Mesendoderm (in vitro differentiated cells): Measurements from ENCODE around the gene MTCH1.

Source experiments
- DNase-seq: peaks from one replicate; pipeline ENCODE4 v3.0.0; 2013
- H2AK5ac ChIP-seq: 2 replicates; pipeline ENCODE4 v1.6.1; 2013; ENCODE audit warnings: low read length, inconsistent platforms
- H2BK120ac ChIP-seq: 2 replicates; pipeline ENCODE4 v1.6.1; 2013; ENCODE audit warnings: low read depth, mild to moderate bottlenecking, low read length, moderate library complexity, mixed read lengths
- H2BK15ac ChIP-seq: replicated peaks from 2 replicates; pipeline ENCODE4 v1.6.1; 2013; ENCODE audit warnings: low read depth, mild to moderate bottlenecking, moderate library complexity
- H2BK5ac ChIP-seq: 2 replicates; pipeline ENCODE4 v1.6.1; 2013; ENCODE audit warnings: low read length, inconsistent platforms
- H3K18ac ChIP-seq: 2 replicates; pipeline ENCODE4 v1.6.1; 2013; ENCODE audit warnings: mild to moderate bottlenecking, low read length, mixed read lengths
- H3K23ac ChIP-seq: one replicate; pipeline ENCODE4 v1.6.1; 2013; ENCODE audit warnings: low read length
- H3K27ac ChIP-seq: 2 replicates; pipeline ENCODE4 v1.5.1; 2013; ENCODE audit warnings: low read depth, mild to moderate bottlenecking, inconsistent platforms, low read length, moderate library complexity
- H3K27me3 ChIP-seq: 2 replicates; pipeline ENCODE4 v1.6.1; 2013; ENCODE audit warnings: low read length, control low read depth, mild to moderate bottlenecking, inconsistent platforms; ENCODE audit not compliant: insufficient read depth, poor library complexity
- H3K36me3 ChIP-seq: 2 replicates; pipeline ENCODE4 v1.6.1; 2013; ENCODE audit warnings: low read length, inconsistent platforms; ENCODE audit not compliant: control insufficient read depth, insufficient read depth
- H3K4ac ChIP-seq: one replicate; pipeline ENCODE4 v1.6.1; 2013; ENCODE audit warnings: low read depth, mild to moderate bottlenecking, low read length, moderate library complexity
- H3K4me1 ChIP-seq: 2 replicates; pipeline ENCODE4 v1.6.1; 2013; ENCODE audit warnings: low read depth, low read length, inconsistent platforms; ENCODE audit not compliant: control insufficient read depth
- H3K4me2 ChIP-seq: 2 replicates; pipeline ENCODE4 v1.6.1; 2013; ENCODE audit warnings: low read length
- H3K4me3 ChIP-seq: 2 replicates; pipeline ENCODE4 v1.5.1; 2013; ENCODE audit warnings: mild to moderate bottlenecking, low read length
- H3K56ac ChIP-seq: one replicate; pipeline ENCODE4 v1.6.1; 2013; ENCODE audit warnings: low read length
- H3K79me1 ChIP-seq: 2 replicates; pipeline ENCODE4 v1.6.1; 2013; ENCODE audit warnings: low read length, inconsistent platforms
- H3K79me2 ChIP-seq: 2 replicates; pipeline ENCODE4 v1.6.1; 2013; ENCODE audit warnings: mild to moderate bottlenecking, low read length; ENCODE audit not compliant: control insufficient read depth, insufficient read depth
- H3K9ac ChIP-seq: 2 replicates; pipeline ENCODE4 v1.6.1; 2013; ENCODE audit warnings: low read length, inconsistent platforms
- H4K5ac ChIP-seq: one replicate; pipeline ENCODE4 v1.6.1; 2013; ENCODE audit warnings: low read length
- H4K8ac ChIP-seq: one replicate; pipeline ENCODE4 v1.6.1; 2013; ENCODE audit warnings: low read depth, mild to moderate bottlenecking, control low read depth, low read length, moderate library complexity
- WGBS: extraction: QIAGEN DNeasy Blood & Tissue Kit; methylation state at CpG from one replicate; pipeline ENCODE4 v1.1.7; 2013; ENCODE audit warnings: low lambda C conversion rate, missing lambda C conversion rate; ENCODE audit not compliant: insufficient coverage; ENCODE audit errors: extremely low coverage; 5-methylcytosine and 5-hydroxymethylcytosine counted together

The MTCH1 gene

GRCh38 chr6:36976509-36976908 is 9.5 kb downstream of the MTCH1 start:
- no peak overlapping the region for H3K9ac ChIP-seq
- H3K36me3 ChIP-seq: peaks cover 45% of the 10 kb centered on the region
- H3K4me3 ChIP-seq: no peak overlapping the region
- no peak overlapping the region for H3K27ac ChIP-seq
- peaks cover 24% of the 10 kb centered on the region for H3K79me1 ChIP-seq
- no CpG with 5 or more reads among the region's 7 CpGs for WGBS
- no peak overlapping the region for H3K18ac ChIP-seq
- H3K4me1 ChIP-seq: no peaks in the 10 kb centered on the region
- no peak overlapping the region for H2BK5ac ChIP-seq
- DNase-seq: no peak
- H3K4ac ChIP-seq: no peak overlapping the region
- H3K27me3 ChIP-seq: no peaks in the 10 kb centered on the region
- H4K8ac ChIP-seq: no peak overlapping the region
- no peak overlapping the region for H3K4me2 ChIP-seq
- H2BK120ac ChIP-seq: no peak overlapping the region
- H2BK15ac ChIP-seq: no peak overlapping the region
- H3K79me2 ChIP-seq: peaks cover 28% of the 10 kb centered on the region
- no peak overlapping the region for H3K56ac ChIP-seq
- H3K23ac ChIP-seq: no peak overlapping the region
- no peak overlapping the region for H4K5ac ChIP-seq
- H2AK5ac ChIP-seq: no peak overlapping the region

- Histone ChIP-seq H2BK120ac (no peak overlapping the region), H2BK15ac (no peak overlapping the region), H4K8ac (no peak overlapping the region), H2AK5ac (no peak overlapping the region), H4K5ac (no peak overlapping the region), H3K23ac (no peak overlapping the region), H3K79me1 (peaks cover 24% of the 10 kb centered on the region), H3K36me3 (peaks cover 49% of the 10 kb centered on the region), H3K27me3 (no peaks in the 10 kb centered on the region), H3K4me1 (no peaks in the 10 kb centered on the region), H3K79me2 (peaks cover 22% of the 10 kb centered on the region), H3K56ac (no peak overlapping the region), H3K18ac (no peak overlapping the region), H3K4ac (no peak overlapping the region), H3K4me3 (no peak overlapping the region), H3K9ac (no peak overlapping the region), H3K27ac (no peak overlapping the region), H3K4me2 (no peak overlapping the region), H2BK5ac (no peak overlapping the region)
- no CpG with 5 or more reads among the region's 4 CpGs for WGBS
- DNase-seq: no peak
These were observed 10.1 kb downstream of the MTCH1 start for GRCh38 chr6:36976007-36976264.

- no peak overlapping the region for H3K27ac ChIP-seq
- no peak overlapping the region for H4K5ac ChIP-seq
- H3K79me1 ChIP-seq: peaks cover 19% of the 10 kb centered on the region
- no peaks in the 10 kb centered on the region for H3K4me1 ChIP-seq
- no peaks in the 10 kb centered on the region for H3K27me3 ChIP-seq
- no peak overlapping the region for H2BK120ac ChIP-seq
- WGBS: no CpG with 5 or more reads among the region's 7 CpGs
- no peak overlapping the region for H3K56ac ChIP-seq
- no peak overlapping the region for H3K4ac ChIP-seq
- no peak overlapping the region for H2AK5ac ChIP-seq
- no peak overlapping the region for H3K23ac ChIP-seq
- H3K18ac ChIP-seq: no peak overlapping the region
- no peak overlapping the region for H3K9ac ChIP-seq
- H2BK15ac ChIP-seq: no peak overlapping the region
- peaks cover 53% of the 10 kb centered on the region for H3K36me3 ChIP-seq
- H3K4me2 ChIP-seq: no peak overlapping the region
- no peak for DNase-seq
- no peak overlapping the region for H3K4me3 ChIP-seq
- no peak overlapping the region for H2BK5ac ChIP-seq
- H4K8ac ChIP-seq: no peak overlapping the region
- peaks cover 17% of the 10 kb centered on the region for H3K79me2 ChIP-seq
These were observed 10.6 kb downstream of the MTCH1 start for GRCh38 chr6:36975231-36976006.

- WGBS: no CpG with 5 or more reads among the region's 4 CpGs
- no peak overlapping the region for H3K23ac ChIP-seq
- DNase-seq: no peak
- no peak overlapping the region for H3K27ac ChIP-seq
- H3K4me2 ChIP-seq: no peak overlapping the region
- H3K18ac ChIP-seq: no peak overlapping the region
- H4K8ac ChIP-seq: no peak overlapping the region
- no peak overlapping the region for H2BK5ac ChIP-seq
- no peak overlapping the region for H2BK15ac ChIP-seq
- no peak overlapping the region for H4K5ac ChIP-seq
- H2BK120ac ChIP-seq: no peak overlapping the region
- H3K9ac ChIP-seq: no peak overlapping the region
- no peaks in the 10 kb centered on the region for H3K4me1 ChIP-seq
- H3K4me3 ChIP-seq: no peak overlapping the region
- H3K79me1 ChIP-seq: peaks cover 11% of the 10 kb centered on the region
- no peak overlapping the region for H2AK5ac ChIP-seq
- peaks cover 63% of the 10 kb centered on the region for H3K36me3 ChIP-seq
- H3K56ac ChIP-seq: no peak overlapping the region
- no peak overlapping the region for H3K4ac ChIP-seq
- H3K27me3 ChIP-seq: no peaks in the 10 kb centered on the region
- H3K79me2 ChIP-seq: peaks cover 2% of the 10 kb centered on the region
These were observed 12.3 kb downstream of the MTCH1 start for GRCh38 chr6:36973647-36974046.

- Histone ChIP-seq H2BK5ac (no peak overlapping the region), H2BK120ac (no peak overlapping the region), H4K8ac (no peak overlapping the region), H3K4ac (no peak overlapping the region), H3K36me3 (peaks cover 64% of the 10 kb centered on the region), H3K4me3 (no peak overlapping the region), H3K9ac (no peak overlapping the region), H3K23ac (no peak overlapping the region), H4K5ac (no peak overlapping the region), H2AK5ac (no peak overlapping the region), H3K56ac (no peak overlapping the region), H3K27ac (no peak overlapping the region), H2BK15ac (no peak overlapping the region), H3K27me3 (no peaks in the 10 kb centered on the region), H3K4me1 (no peaks in the 10 kb centered on the region), H3K4me2 (no peak overlapping the region), H3K18ac (no peak overlapping the region), H3K79me2 (no peaks in the 10 kb centered on the region), H3K79me1 (peaks cover 8% of the 10 kb centered on the region)
- no CpG with 5 or more reads among the region's 1 CpG for WGBS
- no peak for DNase-seq
These were observed 12.8 kb downstream of the MTCH1 start for GRCh38 chr6:36973190-36973589.
